ENCODE data around the gene CHMP1A. TPM values are rescaled to one million over a fixed set of nuclear protein-coding genes. Genes with fewer than 3 reads are reported as not detected.

CHMP1A gene
- polyA plus RNA-seq (64.1 to 91.7 TPM (median 87.0 TPM) in 3 replicates), polyA minus RNA-seq (76.1 to 124 TPM (median 99.3 TPM) in 3 replicates)
- 40.7 TPM for polyA plus RNA-seq (2011; ENCODE audit: low read depth)
- 49.0 and 104 TPM in 2 replicates for polyA plus RNA-seq (2011; cell fraction: cytosol; rRNA removed)
- polyA plus RNA-seq (2011; cell fraction: nucleus; rRNA removed) = 59.9 and 84.1 TPM in 2 replicates
- 70.0 and 92.6 TPM in 2 replicates for polyA plus RNA-seq (2012; ENCODE audit: low replicate concordance)
- 140 TPM for polyA minus RNA-seq (2011; cell fraction: cytosol; rRNA and poly(A)+ RNA removed)
- 38.9 and 47.2 TPM in 2 replicates for polyA minus RNA-seq (2011; cell fraction: nucleus; rRNA and poly(A)+ RNA removed)

GRCh38 chr16:89657442-89658220 is at the start of gene CHMP1A, which contains the start of gene SPATA33:
TSS of gene CHMP1A (minus strand) at chr16:89657708. CDS start at chr16:89657588, 120 bp downstream.
TSS of gene SPATA33 (plus strand) at chr16:89657836. CDS start at chr16:89657912, 76 bp downstream.
- no peaks in the 10 kb centered on the region for H3K9me3 ChIP-seq (ENCODE audit: control insufficient read depth, low read depth, low read length)
- H3K36me3 ChIP-seq (ENCODE audit: control insufficient read depth in 2 of 2, extremely low read depth in 1 of 2, insufficient read depth in 2 of 2, low read length in 2 of 2) = peaks cover 14 to 33% of the 10 kb centered on the region in 2 experiments
- H3K79me2 ChIP-seq (ENCODE audit: control insufficient read depth, insufficient read depth, low read length) = peaks cover 67% of the 10 kb centered on the region
- peak within 1 kb of the TSS; percentile 91 for H3K9ac ChIP-seq (ENCODE audit: control insufficient read depth, extremely low read depth, insufficient read depth, low read length)
- peaks cover 3% of the 10 kb centered on the region for H4K20me1 ChIP-seq (ENCODE audit: control insufficient read depth, extremely low read depth, insufficient read depth, low read length)
- H3K4me2 ChIP-seq (ENCODE audit: control insufficient read depth, extremely low read depth, insufficient read depth, low read depth, low read length) = peak within 1 kb of the TSS; percentile 97
- dilution Hi-C loops (cut with MboI; ENCODE audit: extremely low pct_ligation_motif_present, low sequenced_read_pairs) = no loop called here
- DNase-seq (ENCODE audit: low read depth, low spot score) = peak; percentile 46
- H3K27ac ChIP-seq (ENCODE audit: control insufficient read depth, insufficient read depth, low read length) = peak within 1 kb of the TSS; percentile 70
- TF ChIP-seq EZH2 (IDR thresholded peaks at IDR 0.05; ENCODE audit: low read length) (no peak), CTCF (optimal IDR thresholded peaks at IDR 0.05 in 1 of 3, IDR thresholded peaks at IDR 0.05 in 1 of 3, conservative IDR thresholded peaks at IDR 0.05 in 1 of 3; ENCODE audit: extremely low read depth in 1 of 3, insufficient read depth in 2 of 3, low read length in 3 of 3) (no peak)
- H3K9me1 ChIP-seq (ENCODE audit: control insufficient read depth, extremely low read depth, insufficient read depth, low read length) = no peaks in the 10 kb centered on the region
- peak within 1 kb of the TSS; percentile 78 to 99 (median 96) for H3K4me3 ChIP-seq (ENCODE audit: control insufficient read depth in 2 of 3, extremely low read depth in 1 of 3, insufficient read depth in 2 of 3, low read depth in 1 of 3, low read length in 3 of 3)
- H3K27me3 ChIP-seq (ENCODE audit: control insufficient read depth, extremely low read depth, insufficient read depth, low read length) = no peaks in the 10 kb centered on the region
- H3K4me1 ChIP-seq (ENCODE audit: control insufficient read depth, extremely low read depth, insufficient read depth, low read length) = peaks cover 13% of the 10 kb centered on the region
- no peak for FAIRE-seq
- H2AFZ ChIP-seq (ENCODE audit: control insufficient read depth, low read length) = peak within 1 kb of the TSS; percentile 91

- no peak overlapping the region for H3K4me3 ChIP-seq (ENCODE audit: control insufficient read depth in 2 of 3, extremely low read depth in 1 of 3, insufficient read depth in 2 of 3, low read depth in 1 of 3, low read length in 3 of 3)
- H3K27me3 ChIP-seq (ENCODE audit: control insufficient read depth, extremely low read depth, insufficient read depth, low read length) = no peaks in the 10 kb centered on the region
- H3K9ac ChIP-seq (ENCODE audit: control insufficient read depth, extremely low read depth, insufficient read depth, low read length) = no peak overlapping the region
- no peak for FAIRE-seq
- H3K27ac ChIP-seq (ENCODE audit: control insufficient read depth, insufficient read depth, low read length) = no peak overlapping the region
- DNase-seq (ENCODE audit: low read depth, low spot score) = no peak
- H3K4me2 ChIP-seq (ENCODE audit: control insufficient read depth, extremely low read depth, insufficient read depth, low read depth, low read length) = no peak overlapping the region
- no peaks in the 10 kb centered on the region for H3K9me3 ChIP-seq (ENCODE audit: control insufficient read depth, low read depth, low read length)
- no peak for TF ChIP-seq EZH2 (IDR thresholded peaks at IDR 0.05; ENCODE audit: low read length)
- no peak for TF ChIP-seq CTCF (optimal IDR thresholded peaks at IDR 0.05 in 1 of 3, IDR thresholded peaks at IDR 0.05 in 1 of 3, conservative IDR thresholded peaks at IDR 0.05 in 1 of 3; ENCODE audit: extremely low read depth in 1 of 3, insufficient read depth in 2 of 3, low read length in 3 of 3)
- H2AFZ ChIP-seq (ENCODE audit: control insufficient read depth, low read length) = peak overlapping the region; percentile 83
- H3K4me1 ChIP-seq (ENCODE audit: control insufficient read depth, extremely low read depth, insufficient read depth, low read length) = peaks cover 9% of the 10 kb centered on the region
- H4K20me1 ChIP-seq (ENCODE audit: control insufficient read depth, extremely low read depth, insufficient read depth, low read length) = no peaks in the 10 kb centered on the region
- peaks cover 0 to 1% of the 10 kb centered on the region in 2 experiments for H3K36me3 ChIP-seq (ENCODE audit: control insufficient read depth in 2 of 2, extremely low read depth in 1 of 2, insufficient read depth in 2 of 2, low read length in 2 of 2)
- H3K9me1 ChIP-seq (ENCODE audit: control insufficient read depth, extremely low read depth, insufficient read depth, low read length) = no peaks in the 10 kb centered on the region
- dilution Hi-C loops (cut with MboI; ENCODE audit: extremely low pct_ligation_motif_present, low sequenced_read_pairs) = no loop called here
- H3K79me2 ChIP-seq (ENCODE audit: control insufficient read depth, insufficient read depth, low read length) = no peaks in the 10 kb centered on the region
Measured at GRCh38 chr16:89706518-89707260, 49.2 kb upstream of the CHMP1A start.
